ENCODE data around the gene LNX1. TPM values are rescaled to one million over a fixed set of nuclear protein-coding genes. Genes with fewer than 3 reads are reported as not detected.

The LNX1 gene
- polyA plus RNA-seq, 3 donors: 0.09 to 0.13 TPM; not detected in 1

DNA sequence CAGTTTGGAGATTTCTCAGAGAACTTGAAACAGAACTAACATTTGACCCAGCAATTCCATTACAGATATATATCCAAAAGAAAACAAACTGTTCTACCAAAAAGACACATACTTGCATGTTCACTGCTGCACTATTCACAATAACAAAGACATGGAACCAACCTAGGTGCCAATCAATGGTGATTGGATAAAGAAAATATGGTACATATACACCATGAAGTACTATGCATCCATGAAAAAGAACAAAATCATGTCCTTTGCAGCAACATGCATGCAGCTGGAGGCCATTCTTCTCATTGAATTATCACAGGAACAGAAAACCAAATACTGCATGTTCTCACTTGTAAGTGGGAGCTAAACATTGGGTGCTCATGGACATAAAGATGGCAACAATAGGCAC, 47.6 kb upstream of the LNX1 start:
- intact Hi-C loops (cut with micrococcal nuclease): no loop called here
- Mint-ChIP-seq H3K4me3 (no peak overlapping the region), H3K36me3 (no peaks in the 10 kb centered on the region), H3K9me3 (no peaks in the 10 kb centered on the region), H3K27me3 (ENCODE audit: low read depth in 3 of 3) (peaks cover 2 to 3% (median 2%) of the 10 kb centered on the region in 3 donors), H3K27ac (no peak overlapping the region), H3K4me1 (peaks cover 2% of the 10 kb centered on the region)
- H3K4me2 ChIP-seq (replicated peaks; ENCODE audit: extremely low read depth, low read length, poor library complexity, severe bottlenecking): no peak overlapping the region
- no peaks in the 10 kb centered on the region for H3K4me1 ChIP-seq (ENCODE audit: control insufficient read depth in 1 of 2, insufficient read depth in 2 of 2, low read length in 2 of 2)
- no peaks in the 10 kb centered on the region for H4K20me1 ChIP-seq (ENCODE audit: insufficient read depth, low read length)
- H3K4me3 ChIP-seq (replicated peaks in 1 of 3; ENCODE audit: low read depth in 2 of 3, low read length in 3 of 3): no peak overlapping the region
- H3K27me3 ChIP-seq (ENCODE audit: control insufficient read depth in 2 of 2, insufficient read depth in 2 of 2, low read length in 2 of 2): no peaks in the 10 kb centered on the region
- no peak overlapping the region for H2AFZ ChIP-seq (ENCODE audit: insufficient read depth, low read depth, low read length, poor library complexity, severe bottlenecking)
- DNase-seq: no peak
- TF ChIP-seq, protein P1, sequence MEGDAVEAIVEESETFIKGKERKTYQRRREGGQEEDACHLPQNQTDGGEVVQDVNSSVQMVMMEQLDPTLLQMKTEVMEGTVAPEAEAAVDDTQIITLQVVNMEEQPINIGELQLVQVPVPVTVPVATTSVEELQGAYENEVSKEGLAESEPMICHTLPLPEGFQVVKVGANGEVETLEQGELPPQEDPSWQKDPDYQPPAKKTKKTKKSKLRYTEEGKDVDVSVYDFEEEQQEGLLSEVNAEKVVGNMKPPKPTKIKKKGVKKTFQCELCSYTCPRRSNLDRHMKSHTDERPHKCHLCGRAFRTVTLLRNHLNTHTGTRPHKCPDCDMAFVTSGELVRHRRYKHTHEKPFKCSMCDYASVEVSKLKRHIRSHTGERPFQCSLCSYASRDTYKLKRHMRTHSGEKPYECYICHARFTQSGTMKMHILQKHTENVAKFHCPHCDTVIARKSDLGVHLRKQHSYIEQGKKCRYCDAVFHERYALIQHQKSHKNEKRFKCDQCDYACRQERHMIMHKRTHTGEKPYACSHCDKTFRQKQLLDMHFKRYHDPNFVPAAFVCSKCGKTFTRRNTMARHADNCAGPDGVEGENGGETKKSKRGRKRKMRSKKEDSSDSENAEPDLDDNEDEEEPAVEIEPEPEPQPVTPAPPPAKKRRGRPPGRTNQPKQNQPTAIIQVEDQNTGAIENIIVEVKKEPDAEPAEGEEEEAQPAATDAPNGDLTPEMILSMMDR (IDR thresholded peaks at IDR 0.05): no peak
- no peak overlapping the region for H3K27ac ChIP-seq (ENCODE audit: low read depth in 1 of 2, low read length in 2 of 2)
- no peaks in the 10 kb centered on the region for H3K79me2 ChIP-seq (ENCODE audit: insufficient read depth, low read length)
- H3K36me3 ChIP-seq (replicated peaks in 1 of 2; ENCODE audit: control insufficient read depth in 1 of 2, insufficient read depth in 2 of 2, low read length in 2 of 2): no peaks in the 10 kb centered on the region
- H3K9ac ChIP-seq (ENCODE audit: insufficient read depth, low read length, poor library complexity, severe bottlenecking): no peak overlapping the region
- H3K9me3 ChIP-seq (replicated peaks in 1 of 2; ENCODE audit: control insufficient read depth in 1 of 2, insufficient read depth in 1 of 2, low read length in 2 of 2): no peaks in the 10 kb centered on the region

DNA sequence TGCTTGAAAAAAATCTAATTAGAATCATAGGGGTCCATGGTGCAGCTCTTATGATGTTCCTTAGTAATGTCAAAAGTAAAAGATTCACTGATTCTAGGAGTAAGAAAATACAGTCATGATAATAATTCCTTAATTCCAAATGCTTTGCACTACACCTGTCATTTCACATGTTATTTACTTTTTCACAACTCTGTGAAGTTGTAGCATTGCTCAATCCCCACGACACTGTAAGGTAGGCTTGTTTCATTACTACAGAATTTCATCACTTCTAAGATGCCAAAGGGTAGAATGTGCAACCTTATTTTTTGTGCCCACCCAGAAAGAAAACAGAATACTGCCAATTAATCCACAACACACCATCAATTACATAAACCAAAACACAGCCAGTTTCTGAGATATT, 46.1 kb upstream of the LNX1 start:
- Histone ChIP-seq H2AFZ (ENCODE audit: insufficient read depth, low read depth, low read length, poor library complexity, severe bottlenecking) (no peak overlapping the region), H3K4me1 (ENCODE audit: control insufficient read depth in 1 of 2, insufficient read depth in 2 of 2, low read length in 2 of 2) (peaks cover 8 to 10% of the 10 kb centered on the region in 2 donors), H3K27me3 (ENCODE audit: control insufficient read depth in 2 of 2, insufficient read depth in 2 of 2, low read length in 2 of 2) (no peaks in the 10 kb centered on the region), H3K9me3 (replicated peaks in 1 of 2; ENCODE audit: control insufficient read depth in 1 of 2, insufficient read depth in 1 of 2, low read length in 2 of 2) (no peaks in the 10 kb centered on the region), H4K20me1 (ENCODE audit: insufficient read depth, low read length) (no peaks in the 10 kb centered on the region), H3K27ac (ENCODE audit: low read depth in 1 of 2, low read length in 2 of 2) (no peak overlapping the region), H3K79me2 (ENCODE audit: insufficient read depth, low read length) (no peaks in the 10 kb centered on the region), H3K4me2 (replicated peaks; ENCODE audit: extremely low read depth, low read length, poor library complexity, severe bottlenecking) (no peak overlapping the region), H3K36me3 (replicated peaks in 1 of 2; ENCODE audit: control insufficient read depth in 1 of 2, insufficient read depth in 2 of 2, low read length in 2 of 2) (no peaks in the 10 kb centered on the region), H3K9ac (ENCODE audit: insufficient read depth, low read length, poor library complexity, severe bottlenecking) (no peak overlapping the region), H3K4me3 (replicated peaks in 1 of 3; ENCODE audit: low read depth in 2 of 3, low read length in 3 of 3) (no peak overlapping the region)
- H3K27me3 Mint-ChIP-seq (ENCODE audit: low read depth in 3 of 3): peaks cover 2 to 3% (median 2%) of the 10 kb centered on the region in 3 donors
- intact Hi-C loops (cut with micrococcal nuclease): no loop called here
- H3K4me3 Mint-ChIP-seq: no peak overlapping the region
- DNase-seq: no peak
- H3K9me3 Mint-ChIP-seq: no peaks in the 10 kb centered on the region
- WGBS (ENCODE audit: insufficient coverage): no CpG with 5 or more reads among the region's 1 CpG
- H3K4me1 Mint-ChIP-seq: peaks cover 14% of the 10 kb centered on the region
- TF ChIP-seq, protein P1 (IDR thresholded peaks at IDR 0.05): no peak
- H3K36me3 Mint-ChIP-seq: no peaks in the 10 kb centered on the region
- H3K27ac Mint-ChIP-seq: no peak overlapping the region

Measured in CD14-positive monocyte (primary cell).